ENCODE results near the gene CAVIN1.
A peak's percentile ranks its signal among the peaks of the same experiment; 100 is the strongest.
"Not testable (repeated sequence)": the region's sequence is repeated elsewhere in the genome, so short reads cannot be mapped to it uniquely, and the experiment has no call there.

Gene CAVIN1

GRCh38 chr17:42431758-42432161, 8.7 kb upstream of the CAVIN1 start:
- DNase-seq (ENCODE audit: low read depth), result no peak

GRCh38 chr17:42429726-42430447, 6.8 kb upstream of the CAVIN1 start:
- DNase-seq (ENCODE audit: low read depth), result no peak

GRCh38 chr17:42428141-42428944, 5.3 kb upstream of the CAVIN1 start:
- no peak for DNase-seq (ENCODE audit: low read depth)

- no peak for DNase-seq (ENCODE audit: low read depth)
Measured at GRCh38 chr17:42424991-42425610, 2.0 kb upstream of the CAVIN1 start.

GRCh38 chr17:42423766-42424165, 710 bp upstream of the CAVIN1 start:
- no peak for DNase-seq (ENCODE audit: low read depth)

GRCh38 chr17:42422412-42422957, 571 bp downstream of the CAVIN1 start:
- DNase-seq (ENCODE audit: low read depth), result no peak

- peak; percentile 16 for DNase-seq (ENCODE audit: low read depth)
Measured at GRCh38 chr17:42421507-42422338, 1.3 kb downstream of the CAVIN1 start.

GRCh38 chr17:42421136-42421506, 1.9 kb downstream of the CAVIN1 start:
- DNase-seq (ENCODE audit: low read depth), result no peak

GRCh38 chr17:42417981-42418380, 5.1 kb downstream of the CAVIN1 start:
- DNase-seq (ENCODE audit: low read depth), result not testable (repeated sequence)

GRCh38 chr17:42414704-42415409, 8.2 kb downstream of the CAVIN1 start:
- DNase-seq (ENCODE audit: low read depth), result peak; percentile 62

GRCh38 chr17:42413464-42414040, 9.5 kb downstream of the CAVIN1 start:
- no peak for DNase-seq (ENCODE audit: low read depth)

- DNase-seq (ENCODE audit: low read depth), result no peak
Measured at GRCh38 chr17:42411905-42412679, 11.0 kb downstream of the CAVIN1 start.

GRCh38 chr17:42411361-42411760, 11.7 kb downstream of the CAVIN1 start:
- no peak for DNase-seq (ENCODE audit: low read depth)

GRCh38 chr17:42410319-42410685, 12.8 kb downstream of the CAVIN1 start:
- DNase-seq (ENCODE audit: low read depth), result no peak

GRCh38 chr17:42409523-42410318, 13.3 kb downstream of the CAVIN1 start:
- no peak for DNase-seq (ENCODE audit: low read depth)

- no peak for DNase-seq (ENCODE audit: low read depth)
Measured at GRCh38 chr17:42408061-42408460, 15.0 kb downstream of the CAVIN1 start.

GRCh38 chr17:42407289-42407836, 15.7 kb downstream of the CAVIN1 start:
- DNase-seq (ENCODE audit: low read depth), result peak; percentile 50

GRCh38 chr17:42406615-42407288, 16.3 kb downstream of the CAVIN1 start:
- DNase-seq (ENCODE audit: low read depth), result no peak

Data from stimulated activated CD4-positive, alpha-beta T cell treated with anti-CD3 and anti-CD28 coated beads, Interleukin-2, amount 100 ng/mL, for 4 hours (primary cell).